CD4-positive, alpha-beta memory T cell (primary cell): Measurements from ENCODE around the gene PUDP. TPM values are rescaled to one million over a fixed set of nuclear protein-coding genes. Genes with fewer than 3 reads are reported as not detected.
"Not testable (repeated sequence)": the region's sequence is repeated elsewhere in the genome, so short reads cannot be mapped to it uniquely, and the experiment has no call there.

Experiments used
- CTCF ChIA-PET: fragments of 350-600 bp; sonication (Branson Sonifier 250); formaldehyde crosslinking; loops from one replicate; lab custom pipeline; 2021; ENCODE audit warnings: inconsistent platforms; ENCODE audit not compliant: partially characterized antibody; lab: Charles Lee
- POLR2A ChIA-PET: fragments of 350-600 bp; sonication (Branson Sonifier 250); formaldehyde crosslinking; loops from one replicate; lab custom pipeline; 2021; ENCODE audit not compliant: partially characterized antibody; lab: Charles Lee
- DNase-seq, 5 donors: peaks; one replicate each; pipeline versions ENCODE4 v3.0.0 to v3.0.0-alpha.2; 2020 to 2022; ENCODE audit warnings: mixed read lengths in 1 of 5
- H3K27ac ChIP-seq: one replicate; pipeline ENCODE4 v1.7.0; 2013; ENCODE audit warnings: low read depth, low read length
- H3K27me3 ChIP-seq: 2 replicates; pipeline ENCODE4 v1.7.0; 2013; ENCODE audit warnings: mild to moderate bottlenecking, low read length, moderate library complexity; ENCODE audit not compliant: insufficient read depth
- H3K36me3 ChIP-seq: 2 replicates; pipeline ENCODE4 v1.7.0; 2013; ENCODE audit warnings: mild to moderate bottlenecking, low read length, moderate library complexity; ENCODE audit not compliant: insufficient read depth
- H3K4me1 ChIP-seq: 2 replicates; pipeline ENCODE4 v1.7.0; 2013; ENCODE audit warnings: mild to moderate bottlenecking, low read length, moderate library complexity; ENCODE audit not compliant: insufficient read depth
- H3K4me3 ChIP-seq, 2 donors: one replicate each; pipeline ENCODE4 v1.7.0; 2013; ENCODE audit warnings: low read length in 2 of 2, mild to moderate bottlenecking in 1 of 2
- H3K9me3 ChIP-seq, 2 donors: one replicate each; pipeline ENCODE4 v1.7.0; 2013; ENCODE audit warnings: low read length in 2 of 2, control low read depth in 1 of 2; ENCODE audit not compliant: control insufficient read depth in 1 of 2
- H3K27ac Mint-ChIP-seq, 7 donors: one replicate each; pipeline ENCODE4 v1.8.0; 2020 to 2021; ENCODE audit warnings: mixed read lengths in 7 of 7, mild to moderate bottlenecking in 6 of 7, inconsistent platforms in 3 of 7, moderate library complexity in 3 of 7
- H3K27me3 Mint-ChIP-seq, 2 donors: one replicate each; pipeline ENCODE4 v1.8.0; 2020 to 2021; ENCODE audit warnings: mixed read lengths in 2 of 2
- H3K36me3 Mint-ChIP-seq, 2 donors: one replicate each; pipeline ENCODE4 v1.8.0; 2020 to 2021; ENCODE audit warnings: mixed read lengths in 2 of 2, inconsistent platforms in 1 of 2, mild to moderate bottlenecking in 1 of 2
- H3K4me1 Mint-ChIP-seq, 4 donors: one replicate each; pipeline ENCODE4 v1.8.0; 2020 to 2021; ENCODE audit warnings: mixed read lengths in 4 of 4, mild to moderate bottlenecking in 1 of 4
- H3K4me3 Mint-ChIP-seq, 8 donors: one replicate each; pipeline ENCODE4 v1.8.0; 2020 to 2021; ENCODE audit warnings: mixed read lengths in 8 of 8, mild to moderate bottlenecking in 7 of 8, moderate library complexity in 6 of 8, inconsistent platforms in 3 of 8
- H3K9me3 Mint-ChIP-seq, 8 donors: one replicate each; pipeline ENCODE4 v1.8.0; 2020 to 2021; ENCODE audit warnings: mixed read lengths in 8 of 8, mild to moderate bottlenecking in 5 of 8, inconsistent platforms in 3 of 8, moderate library complexity in 1 of 8
- intact Hi-C: fragments of 100-400 bp; cut with micrococcal nuclease; formaldehyde crosslinking; loops from one replicate; pipeline ENCODE4 v1.15.1; 2023
- polyA plus RNA-seq, 2 donors: library from polyadenylated mRNA; unstranded; fragments of 300-500 nt; fragmentation: Illumina TruSeq; gene quantifications; one replicate each; pipeline ENCODE4 v1.2.3, GENCODE V29; 2021
- total RNA-seq, 2 experiments: library from RNA; stranded (reverse); gene quantifications; one replicate each; pipeline ENCODE4 v1.2.3, GENCODE V29; 2021

The PUDP gene
- total and polyA plus RNA-seq, 4 experiments from 2014 or later: 10.7 to 22.5 (median 16.4) TPM

- Mint-ChIP-seq H3K4me1 (peaks cover 0 to 4% (median 1%) of the 10 kb centered on the region in 4 donors), H3K36me3 (peaks cover 18 to 79% of the 10 kb centered on the region in 2 donors), H3K27ac (no peak overlapping the region), H3K4me3 (no peak overlapping the region), H3K9me3 (peaks cover 0 to 2% (median 0%) of the 10 kb centered on the region in 8 donors), H3K27me3 (no peaks in the 10 kb centered on the region)
- no peak for DNase-seq
- no peaks in the 10 kb centered on the region for H3K36me3 ChIP-seq
- H3K27ac ChIP-seq: no peak overlapping the region
- intact Hi-C loops: no loop called here
- no peaks in the 10 kb centered on the region for H3K27me3 ChIP-seq
- ChIA-PET POLR2A (no interaction called here), CTCF (no interaction called here)
- no peaks in the 10 kb centered on the region for H3K9me3 ChIP-seq
- no peak overlapping the region for H3K4me3 ChIP-seq
- H3K4me1 ChIP-seq: no peaks in the 10 kb centered on the region
These were observed 100.0 kb downstream of the PUDP start for GRCh38 chrX:7047951-7048350.

DNA sequence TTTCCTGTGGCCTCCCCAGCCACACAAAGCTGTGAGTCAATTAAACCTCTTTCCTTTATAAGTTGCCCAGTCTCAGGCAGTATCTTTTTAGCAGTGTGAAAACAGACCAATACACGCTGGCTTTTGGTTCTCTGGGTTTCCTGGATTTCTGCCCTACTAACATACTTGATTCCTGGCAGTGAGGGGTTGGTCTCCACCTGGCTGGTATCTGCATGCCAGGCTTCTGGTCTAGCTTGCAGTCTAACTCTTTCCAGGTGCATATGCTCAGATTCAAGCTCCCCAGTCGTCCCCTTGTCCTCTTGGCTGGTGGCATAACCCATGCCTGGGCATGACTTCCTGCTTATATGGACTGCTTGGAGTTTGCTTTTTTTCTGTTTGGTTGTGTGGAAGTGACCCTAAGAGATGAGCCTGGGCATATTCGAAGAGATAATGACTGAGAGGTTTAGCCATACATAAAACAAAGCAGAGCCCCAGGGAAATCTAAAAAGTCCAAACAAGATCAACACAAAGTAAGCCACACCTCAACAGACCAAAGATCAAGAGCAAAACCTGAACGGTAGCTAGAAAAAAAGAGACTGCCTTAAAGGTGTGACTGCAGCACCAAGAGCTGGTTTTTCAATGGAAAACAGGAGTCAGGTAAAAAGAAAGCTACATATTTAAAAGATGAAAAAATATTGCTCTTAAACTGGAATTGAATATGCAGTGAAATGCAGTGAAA, 102.6 kb downstream of the PUDP start:
- Mint-ChIP-seq H3K4me1 (peaks cover 0 to 4% (median under 1%) of the 10 kb centered on the region in 4 donors), H3K4me3 (no peak overlapping the region), H3K9me3 (peaks cover 0 to 6% (median 0%) of the 10 kb centered on the region in 8 donors), H3K27ac (no peak overlapping the region), H3K27me3 (no peaks in the 10 kb centered on the region), H3K36me3 (peaks cover 14 to 67% of the 10 kb centered on the region in 2 donors)
- Histone ChIP-seq H3K36me3 (no peaks in the 10 kb centered on the region), H3K4me1 (no peaks in the 10 kb centered on the region), H3K4me3 (no peak overlapping the region), H3K27ac (no peak overlapping the region), H3K27me3 (no peaks in the 10 kb centered on the region), H3K9me3 (no peaks in the 10 kb centered on the region)
- intact Hi-C loops: no loop called here
- no peak for DNase-seq
- POLR2A ChIA-PET: no interaction called here
- CTCF ChIA-PET: no interaction called here

GRCh38 chrX:7043796-7044433, 104.0 kb downstream of the PUDP start:
- peaks cover 8 to 52% of the 10 kb centered on the region in 2 donors for H3K36me3 Mint-ChIP-seq
- H3K4me3 ChIP-seq, DNase-seq, H3K9me3 Mint-ChIP-seq, H3K27ac ChIP-seq, H3K4me3 Mint-ChIP-seq, POLR2A ChIA-PET, intact Hi-C loops, H3K4me1 Mint-ChIP-seq, H3K4me1 ChIP-seq, H3K36me3 ChIP-seq, H3K9me3 ChIP-seq, H3K27ac Mint-ChIP-seq, H3K27me3 ChIP-seq, H3K27me3 Mint-ChIP-seq, CTCF ChIA-PET: not testable (repeated sequence)

DNA sequence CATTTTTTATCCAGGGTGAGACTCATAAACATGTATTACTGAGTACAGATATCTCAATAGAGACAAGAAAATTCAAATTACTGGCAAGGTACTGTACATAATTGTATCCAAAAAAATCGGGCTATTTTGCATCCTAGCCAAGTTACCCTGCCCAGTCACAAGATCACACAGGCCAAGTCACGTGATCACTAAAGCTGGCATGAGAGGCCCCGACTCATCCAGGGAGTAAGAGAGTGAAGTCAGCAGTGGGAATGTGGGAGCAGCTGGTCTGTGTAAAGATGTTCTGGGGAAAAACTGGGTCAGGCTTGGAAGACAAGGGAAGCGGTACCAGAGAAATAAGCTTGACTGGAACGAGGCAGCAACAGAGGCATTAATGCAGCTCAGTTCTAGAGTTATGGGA, 119.7 kb downstream of the PUDP start:
- H3K4me1 ChIP-seq: no peaks in the 10 kb centered on the region
- H3K36me3 ChIP-seq: no peaks in the 10 kb centered on the region
- no peaks in the 10 kb centered on the region for H3K9me3 ChIP-seq
- H3K27me3 ChIP-seq: no peaks in the 10 kb centered on the region
- intact Hi-C loops: no loop called here
- Mint-ChIP-seq H3K27ac (no peak overlapping the region), H3K9me3 (peaks cover 0 to 1% (median 0%) of the 10 kb centered on the region in 8 donors), H3K4me3 (no peak overlapping the region), H3K4me1 (no peaks in the 10 kb centered on the region), H3K36me3 (peaks cover 0 to 9% of the 10 kb centered on the region in 2 donors), H3K27me3 (no peaks in the 10 kb centered on the region)
- H3K27ac ChIP-seq: no peak overlapping the region
- DNase-seq: no peak
- CTCF ChIA-PET: no interaction called here
- H3K4me3 ChIP-seq: no peak overlapping the region
- POLR2A ChIA-PET: no interaction called here

GRCh38 chrX:7027071-7027470, 120.9 kb downstream of the PUDP start:
- Mint-ChIP-seq H3K4me3 (no peak overlapping the region), H3K4me1 (no peaks in the 10 kb centered on the region), H3K27me3 (no peaks in the 10 kb centered on the region), H3K36me3 (peaks cover 0 to 9% of the 10 kb centered on the region in 2 donors), H3K27ac (no peak overlapping the region), H3K9me3 (peaks cover 0 to 1% (median 0%) of the 10 kb centered on the region in 8 donors)
- H3K36me3 ChIP-seq: no peaks in the 10 kb centered on the region
- H3K9me3 ChIP-seq: no peaks in the 10 kb centered on the region
- intact Hi-C loops: no loop called here
- no peak overlapping the region for H3K4me3 ChIP-seq
- ChIA-PET CTCF (no interaction called here), POLR2A (no interaction called here)
- H3K27ac ChIP-seq: no peak overlapping the region
- no peaks in the 10 kb centered on the region for H3K27me3 ChIP-seq
- H3K4me1 ChIP-seq: no peaks in the 10 kb centered on the region
- no peak for DNase-seq

- H3K36me3 ChIP-seq, H3K4me3 ChIP-seq, H3K4me1 Mint-ChIP-seq, H3K4me3 Mint-ChIP-seq, POLR2A ChIA-PET, H3K27me3 ChIP-seq, H3K9me3 ChIP-seq, H3K36me3 Mint-ChIP-seq, H3K27ac ChIP-seq, H3K27me3 Mint-ChIP-seq, intact Hi-C loops, H3K4me1 ChIP-seq, H3K9me3 Mint-ChIP-seq, H3K27ac Mint-ChIP-seq, CTCF ChIA-PET, DNase-seq: not testable (repeated sequence)
These were observed 121.6 kb downstream of the PUDP start for GRCh38 chrX:7026365-7026764.

GRCh38 chrX:7025471-7025870, 122.5 kb downstream of the PUDP start:
- peaks cover 0 to 1% (median 0%) of the 10 kb centered on the region in 8 donors for H3K9me3 Mint-ChIP-seq
- no peaks in the 10 kb centered on the region for H3K27me3 Mint-ChIP-seq
- Histone ChIP-seq H3K36me3 (no peaks in the 10 kb centered on the region), H3K27me3 (no peaks in the 10 kb centered on the region), H3K4me1 (no peaks in the 10 kb centered on the region), H3K9me3 (no peaks in the 10 kb centered on the region), H3K4me3 (no peak overlapping the region), H3K27ac (no peak overlapping the region)
- no peak overlapping the region for H3K4me3 Mint-ChIP-seq
- no peak for DNase-seq
- CTCF ChIA-PET: no interaction called here
- POLR2A ChIA-PET: no interaction called here
- intact Hi-C loops: no loop called here
- no peak overlapping the region for H3K27ac Mint-ChIP-seq
- peaks cover 0 to 9% of the 10 kb centered on the region in 2 donors for H3K36me3 Mint-ChIP-seq
- no peaks in the 10 kb centered on the region for H3K4me1 Mint-ChIP-seq
